ENCODE measurements around the gene CTTNBP2NL. TPM values are rescaled to one million over a fixed set of nuclear protein-coding genes. Genes with fewer than 3 reads are reported as not detected.

Gene CTTNBP2NL
- total RNA-seq, result 25.2 and 34.1 TPM in 2 replicates

DNA sequence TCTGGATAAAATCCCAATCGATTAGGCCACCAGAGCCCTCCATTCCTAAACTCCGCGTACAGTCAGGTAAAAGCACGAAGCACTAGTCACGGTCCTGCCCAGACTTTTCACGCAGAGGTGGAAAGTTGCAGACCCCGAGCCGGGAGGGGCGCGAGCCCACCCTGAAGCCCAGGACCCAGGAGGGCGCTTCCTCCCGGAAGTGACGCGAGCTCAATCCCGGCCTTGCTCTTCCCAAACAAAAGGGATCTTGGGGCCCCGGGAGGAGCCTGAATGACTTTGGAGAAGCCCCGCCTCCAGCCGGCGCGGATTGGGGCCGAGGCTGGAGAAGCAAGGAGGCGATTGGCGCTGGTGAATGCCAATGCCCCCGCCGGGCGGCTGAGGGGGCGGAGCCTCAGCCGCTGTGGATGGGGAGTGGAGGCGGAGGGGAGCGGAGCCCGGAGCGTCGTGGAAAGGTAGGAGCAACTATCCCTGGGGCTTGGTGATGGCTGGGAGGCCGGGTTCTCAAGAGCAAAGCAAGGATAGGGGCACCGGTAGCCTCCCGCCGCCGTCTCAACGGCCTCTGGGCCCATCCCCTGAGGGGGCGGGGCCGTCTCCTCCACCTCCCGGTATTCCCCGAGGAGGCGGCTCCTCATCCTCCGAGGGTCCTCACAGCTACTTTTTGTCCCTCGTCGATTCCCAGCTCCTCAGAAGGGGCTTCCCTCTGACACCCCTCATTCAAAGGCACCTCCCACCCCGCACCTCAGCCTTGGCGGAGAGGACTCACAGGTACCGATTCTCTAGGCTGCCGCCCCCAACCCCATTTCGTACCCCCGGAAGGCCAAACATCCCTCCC, at the start of gene CTTNBP2NL:
Gene CTTNBP2NL, plus strand, starts transcription at position 394 of the 832 bp plus-strand sequence. CDS start 19,952 bp downstream, outside the sequence.
- DNase-seq (ENCODE audit: low read depth, low spot score), result peak; percentile 84

DNA sequence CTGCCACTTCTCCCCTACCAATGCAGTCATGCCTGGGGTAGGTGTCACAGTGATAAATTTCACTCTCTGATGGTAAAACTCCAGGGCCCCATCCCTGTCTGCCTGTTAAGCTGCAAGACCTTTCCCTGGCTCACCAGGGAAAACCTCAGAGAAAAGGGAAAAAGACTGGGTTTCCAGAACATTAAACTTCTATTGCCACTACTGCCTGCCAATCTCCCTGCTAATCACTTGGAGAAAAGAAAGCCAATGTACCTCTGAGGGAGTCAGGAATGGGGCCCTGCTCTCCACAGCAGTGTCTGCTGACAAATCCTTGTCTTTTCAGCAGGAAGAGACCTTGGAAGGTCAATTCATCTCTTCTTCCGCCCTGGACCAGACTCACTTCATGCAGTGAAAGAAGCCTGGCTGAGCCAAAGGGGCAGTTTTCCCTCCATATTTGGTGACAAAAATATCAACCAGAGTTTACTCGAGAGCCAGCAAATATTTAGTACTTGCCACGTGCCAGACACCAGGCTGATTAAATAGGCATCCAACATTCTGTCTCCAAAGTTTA, 49.1 kb upstream of the CTTNBP2NL start:
- DNase-seq (ENCODE audit: low read depth, low spot score), result no peak

DNA sequence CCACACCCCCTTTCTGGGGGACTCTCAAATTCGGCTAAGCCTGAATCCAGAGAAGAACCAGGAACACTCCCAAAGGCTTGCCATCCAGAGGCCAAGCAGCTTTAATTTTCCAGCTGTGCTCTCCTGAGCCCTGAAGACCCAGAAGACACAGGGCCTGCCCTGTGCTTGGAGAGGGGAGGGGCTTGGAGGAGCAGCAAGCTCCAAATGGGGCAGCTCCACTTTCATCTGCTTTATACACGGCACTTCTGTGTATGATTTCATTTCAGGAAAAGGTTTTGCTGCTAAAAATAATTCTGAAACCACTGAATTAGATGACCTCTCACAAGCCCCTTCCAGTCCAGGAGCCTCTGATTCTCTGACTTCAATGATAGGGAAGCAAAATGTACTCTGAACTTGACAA, 39.2 kb upstream of the CTTNBP2NL start:
- DNase-seq (ENCODE audit: low read depth, low spot score), result no peak

DNA sequence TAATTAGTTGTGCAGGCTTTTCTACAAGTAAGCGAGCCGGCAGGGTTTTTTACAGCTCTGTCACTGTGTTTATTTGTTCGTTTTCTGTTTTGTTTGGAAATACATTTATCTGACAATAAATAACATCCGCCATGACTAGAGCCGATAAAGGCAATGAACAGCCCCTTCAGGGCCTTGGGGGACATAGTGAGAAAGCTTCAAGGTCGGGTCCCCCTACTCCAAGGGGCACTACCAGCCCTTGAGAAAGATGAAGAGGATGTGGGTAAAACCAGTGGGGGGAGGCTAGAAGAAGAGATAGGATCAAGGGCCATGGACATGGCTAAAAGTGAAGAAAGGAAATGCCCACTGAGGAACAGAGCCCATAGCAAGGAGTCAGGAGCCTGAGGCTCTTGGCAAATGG, 38.5 kb upstream of the CTTNBP2NL start:
- DNase-seq (ENCODE audit: low read depth, low spot score), result no peak

GRCh38 chr1:112358061-112358770, 37.8 kb upstream of the CTTNBP2NL start:
- DNase-seq (ENCODE audit: low read depth, low spot score), result no peak

DNA sequence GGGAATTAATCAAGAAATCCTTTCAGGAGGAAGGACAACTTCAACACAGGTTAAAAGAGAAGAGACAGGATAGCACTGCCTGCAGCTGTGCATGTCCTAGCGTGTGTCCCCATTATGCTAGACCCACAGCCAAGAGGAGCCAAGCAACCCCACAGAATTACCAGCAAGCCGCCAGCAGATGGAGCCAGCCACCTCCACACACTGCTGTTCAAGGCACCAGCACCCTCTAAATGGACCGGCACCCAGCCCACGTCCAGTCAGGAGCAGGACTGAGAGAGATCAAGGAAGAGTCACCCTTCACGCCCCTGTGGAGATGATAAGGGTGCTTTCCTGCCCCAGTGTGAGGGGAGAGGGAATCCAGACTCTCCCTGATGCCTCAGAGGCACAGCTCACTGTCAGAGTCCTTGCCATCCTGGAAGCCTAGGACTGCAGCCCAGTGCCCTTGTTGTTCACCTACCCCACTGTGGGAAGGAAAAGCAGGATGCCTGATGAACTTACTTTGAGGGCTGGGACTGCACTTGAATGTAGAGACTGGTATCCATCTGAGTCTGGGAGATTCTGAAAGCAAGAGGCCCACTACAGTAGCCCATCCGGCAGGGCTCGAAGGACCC, 37.1 kb upstream of the CTTNBP2NL start:
- peak; percentile 4 for DNase-seq (ENCODE audit: low read depth, low spot score)

DNA sequence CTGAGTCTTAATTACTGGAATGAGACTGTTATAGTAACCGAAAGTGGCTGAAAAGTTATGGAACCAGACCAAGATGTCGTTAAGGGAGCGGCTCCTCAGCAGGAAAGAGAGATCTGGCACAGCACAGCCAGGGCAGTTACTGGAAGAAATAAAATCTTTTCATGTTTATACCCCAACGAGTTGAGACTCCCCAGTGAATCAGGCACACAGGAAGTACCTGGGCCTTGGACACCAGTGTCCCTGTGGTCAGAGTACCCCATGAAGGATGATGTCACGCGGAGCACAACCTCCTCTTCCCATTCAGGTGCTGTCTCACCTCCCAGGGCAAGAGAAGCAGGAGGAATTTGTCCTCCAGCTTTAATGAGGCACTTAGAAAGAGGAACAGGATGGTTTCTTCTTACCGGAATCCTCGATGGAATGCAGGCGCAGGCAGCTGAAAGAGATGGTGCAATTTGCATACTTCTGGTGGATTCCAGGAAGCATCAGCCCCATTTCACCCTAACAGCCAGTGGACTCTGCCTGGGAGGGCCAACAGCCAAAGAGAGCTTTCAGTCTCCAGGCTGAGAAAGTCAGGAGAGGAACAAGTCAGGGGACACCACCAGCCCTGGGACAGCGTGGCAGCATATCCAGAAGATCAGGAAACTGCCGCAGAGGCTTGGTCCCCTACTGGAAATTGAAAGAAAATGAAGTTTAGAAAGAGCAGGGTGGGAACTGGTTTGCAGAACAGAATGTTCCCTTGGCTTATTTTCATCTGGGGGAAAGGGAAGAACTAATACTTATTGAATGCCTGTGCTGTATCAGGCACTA, 35.9 kb upstream of the CTTNBP2NL start:
- no peak for DNase-seq (ENCODE audit: low read depth, low spot score)

DNA sequence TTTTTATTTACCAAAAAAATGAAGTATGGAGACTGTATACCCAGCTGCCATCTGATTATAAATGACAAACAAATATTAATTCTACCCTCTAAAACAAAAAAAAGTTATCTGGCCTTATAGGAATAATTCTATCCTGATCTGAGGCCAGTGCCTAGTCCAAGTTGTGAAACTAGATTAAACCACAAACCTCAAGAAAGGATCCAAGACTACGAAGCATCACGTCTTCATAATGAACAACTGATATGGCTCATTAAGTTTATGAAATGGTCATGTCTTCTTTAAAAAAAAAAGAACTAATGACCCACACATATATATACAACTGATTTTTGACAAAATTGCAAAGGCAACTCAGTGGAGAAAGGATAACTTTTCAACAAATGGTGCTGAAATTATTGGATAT, 32.4 kb upstream of the CTTNBP2NL start:
- DNase-seq (ENCODE audit: low read depth, low spot score), result no peak

GRCh38 chr1:112368198-112368597, 27.8 kb upstream of the CTTNBP2NL start:
- DNase-seq (ENCODE audit: low read depth, low spot score), result no peak

DNA sequence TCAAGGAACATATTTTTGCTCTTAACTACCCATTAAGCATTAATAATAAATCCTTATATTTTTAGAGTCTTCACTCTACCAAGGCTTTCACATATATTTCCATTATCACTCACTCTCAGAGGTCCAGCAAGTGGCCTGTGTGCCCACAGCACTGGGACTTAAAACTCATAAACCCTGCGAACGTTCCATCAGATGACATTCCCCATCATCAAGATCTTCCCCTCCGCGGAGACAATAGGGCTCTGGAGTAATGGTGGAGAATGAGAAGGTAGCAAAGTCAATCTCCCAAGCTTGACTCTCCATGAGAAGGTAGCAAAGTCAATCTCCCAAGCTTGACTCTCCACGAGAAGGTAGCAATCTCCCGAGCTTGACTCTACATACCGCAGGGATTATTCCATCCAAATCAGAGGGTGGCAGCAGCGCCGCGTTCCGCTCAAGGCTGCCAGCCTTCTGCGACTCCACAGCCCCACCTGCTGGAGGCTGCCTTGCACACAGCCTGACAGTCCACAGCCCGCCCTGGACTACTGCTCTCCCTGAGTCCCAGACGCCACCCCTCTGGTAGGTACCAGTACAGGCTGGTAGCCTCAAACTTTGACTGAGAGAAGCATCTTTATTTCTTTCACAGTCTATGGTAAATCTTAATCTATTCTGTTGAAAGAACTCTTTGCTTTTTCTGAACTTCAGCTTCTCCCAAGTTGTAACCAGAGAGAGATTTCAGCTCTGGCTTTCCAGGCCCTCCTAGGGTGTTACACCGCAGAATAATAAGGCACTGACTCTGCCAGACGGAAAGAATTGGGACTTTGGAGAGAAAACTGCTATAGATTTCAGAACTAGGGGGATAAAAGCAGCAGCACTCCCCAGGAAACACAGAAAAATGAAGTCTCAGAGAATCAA, 26.4 kb upstream of the CTTNBP2NL start:
- peak; percentile 46 for DNase-seq (ENCODE audit: low read depth, low spot score)

GRCh38 chr1:112370996-112371395, 25.0 kb upstream of the CTTNBP2NL start:
- no peak for DNase-seq (ENCODE audit: low read depth, low spot score)

GRCh38 chr1:112371775-112372174, 24.2 kb upstream of the CTTNBP2NL start:
- DNase-seq (ENCODE audit: low read depth, low spot score), result no peak

- no peak for DNase-seq (ENCODE audit: low read depth, low spot score)
These were observed 22.2 kb upstream of the CTTNBP2NL start for GRCh38 chr1:112373806-112374205.

DNA sequence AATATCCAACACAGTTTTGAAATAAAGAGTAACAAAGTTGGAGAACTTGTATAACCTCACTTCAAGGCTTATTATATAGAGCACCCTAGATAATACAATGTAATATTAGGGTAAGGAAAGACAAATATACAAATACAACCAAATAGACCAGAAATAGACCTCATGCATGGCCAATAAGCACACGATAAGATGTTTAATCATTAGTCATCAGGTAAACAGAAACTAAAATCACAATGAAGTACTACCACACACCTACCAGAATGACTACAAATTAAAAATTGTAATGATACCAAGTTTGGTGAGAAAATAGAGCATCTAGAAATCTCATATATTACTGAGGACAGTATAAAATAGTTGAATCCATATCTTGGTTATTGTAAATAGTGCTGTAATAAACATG, 20.3 kb upstream of the CTTNBP2NL start:
- no peak for DNase-seq (ENCODE audit: low read depth, low spot score)

DNA sequence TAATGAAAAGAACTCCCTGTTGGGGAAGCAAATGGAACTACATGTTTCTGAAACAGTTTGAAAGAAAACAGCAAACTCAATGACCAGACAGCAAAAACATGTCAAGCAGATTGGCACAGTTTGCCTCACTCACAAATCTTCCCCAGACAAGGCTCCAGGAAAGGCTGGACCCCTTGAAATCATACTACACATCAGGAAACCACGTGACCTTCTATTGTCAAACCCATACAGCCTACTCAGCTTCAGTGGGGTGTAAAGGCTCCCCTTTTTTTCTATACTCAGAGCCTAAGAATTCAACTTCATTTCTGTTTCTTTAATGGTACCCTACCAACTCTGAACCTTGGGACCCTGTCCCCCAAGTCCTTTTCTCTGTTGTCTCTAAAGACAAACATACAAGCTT, 15.7 kb upstream of the CTTNBP2NL start:
- no peak for DNase-seq (ENCODE audit: low read depth, low spot score)

DNA sequence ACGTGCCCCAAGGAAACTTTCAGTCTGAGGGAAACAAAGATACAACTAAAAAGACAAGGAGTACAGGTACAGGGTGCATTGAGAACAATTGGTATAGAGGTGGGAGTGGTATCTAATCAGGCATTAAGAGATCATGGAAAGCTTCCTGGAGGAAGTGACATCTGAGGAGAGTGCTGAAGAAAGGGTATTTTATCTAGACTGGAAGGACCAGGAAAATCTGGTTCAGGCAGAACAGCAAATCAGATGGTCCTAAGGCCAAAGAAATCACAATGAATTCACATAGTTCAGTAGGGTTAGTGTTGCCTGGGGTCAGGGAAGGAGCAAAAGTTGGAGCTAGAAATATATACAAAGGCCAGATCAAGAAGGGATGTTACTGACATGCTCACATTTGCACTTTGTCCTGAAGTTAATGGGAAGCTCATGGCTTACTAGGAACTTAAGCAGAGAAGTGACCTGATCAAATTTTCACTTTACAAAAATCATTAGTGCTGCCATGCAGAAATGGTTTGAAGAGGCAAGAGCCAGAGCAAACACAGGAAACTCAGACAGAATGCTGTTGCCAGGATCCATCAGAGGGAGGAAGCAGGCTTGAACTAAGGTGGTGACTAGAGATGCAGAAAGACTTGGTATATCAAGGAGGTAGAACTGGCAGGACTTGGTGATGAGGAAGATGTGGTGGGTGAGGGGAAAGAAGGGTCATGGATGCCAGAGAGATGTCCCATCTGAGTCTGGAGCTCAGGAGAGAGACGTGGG, 14.5 kb upstream of the CTTNBP2NL start:
- no peak for DNase-seq (ENCODE audit: low read depth, low spot score)

- DNase-seq (ENCODE audit: low read depth, low spot score), result no peak
These were observed 12.1 kb upstream of the CTTNBP2NL start for GRCh38 chr1:112383759-112384370.

- no peak for DNase-seq (ENCODE audit: low read depth, low spot score)
These were observed 9.8 kb upstream of the CTTNBP2NL start for GRCh38 chr1:112386024-112386723.

Data from pulmonary artery endothelial cell (primary cell).